ENCODE data around the gene LCLAT1. TPM values are rescaled to one million over a fixed set of nuclear protein-coding genes. Genes with fewer than 3 reads are reported as not detected.

LCLAT1 gene
- total RNA-seq, 4 donors from 2014 or later = 10.3 to 20.6 (median 17.7) TPM

- TF ChIP-seq POLR2AphosphoS5 (IDR thresholded peaks at IDR 0.05) (no peak), EP300 (IDR thresholded peaks at IDR 0.05) (no peak), POLR2A (IDR thresholded peaks at IDR 0.05) (no peak)
- TF ChIP-seq, protein P1, sequence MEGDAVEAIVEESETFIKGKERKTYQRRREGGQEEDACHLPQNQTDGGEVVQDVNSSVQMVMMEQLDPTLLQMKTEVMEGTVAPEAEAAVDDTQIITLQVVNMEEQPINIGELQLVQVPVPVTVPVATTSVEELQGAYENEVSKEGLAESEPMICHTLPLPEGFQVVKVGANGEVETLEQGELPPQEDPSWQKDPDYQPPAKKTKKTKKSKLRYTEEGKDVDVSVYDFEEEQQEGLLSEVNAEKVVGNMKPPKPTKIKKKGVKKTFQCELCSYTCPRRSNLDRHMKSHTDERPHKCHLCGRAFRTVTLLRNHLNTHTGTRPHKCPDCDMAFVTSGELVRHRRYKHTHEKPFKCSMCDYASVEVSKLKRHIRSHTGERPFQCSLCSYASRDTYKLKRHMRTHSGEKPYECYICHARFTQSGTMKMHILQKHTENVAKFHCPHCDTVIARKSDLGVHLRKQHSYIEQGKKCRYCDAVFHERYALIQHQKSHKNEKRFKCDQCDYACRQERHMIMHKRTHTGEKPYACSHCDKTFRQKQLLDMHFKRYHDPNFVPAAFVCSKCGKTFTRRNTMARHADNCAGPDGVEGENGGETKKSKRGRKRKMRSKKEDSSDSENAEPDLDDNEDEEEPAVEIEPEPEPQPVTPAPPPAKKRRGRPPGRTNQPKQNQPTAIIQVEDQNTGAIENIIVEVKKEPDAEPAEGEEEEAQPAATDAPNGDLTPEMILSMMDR (IDR thresholded peaks at IDR 0.05) = no peak
- H3K9me3 ChIP-seq = no peaks in the 10 kb centered on the region
- no peaks in the 10 kb centered on the region for H3K27me3 ChIP-seq
- DNase-seq (ENCODE audit: low spot score in 2 of 2) = no peak
- WGBS = 79% methylated on average over 1 of the region's 1 CpG
- no peaks in the 10 kb centered on the region for H3K36me3 ChIP-seq
- no peak overlapping the region for H3K27ac ChIP-seq
- no peak overlapping the region for H3K4me3 ChIP-seq
- H3K4me1 ChIP-seq = no peaks in the 10 kb centered on the region
Measured at GRCh38 chr2:30470426-30470825, 23.4 kb downstream of the LCLAT1 start.

DNA sequence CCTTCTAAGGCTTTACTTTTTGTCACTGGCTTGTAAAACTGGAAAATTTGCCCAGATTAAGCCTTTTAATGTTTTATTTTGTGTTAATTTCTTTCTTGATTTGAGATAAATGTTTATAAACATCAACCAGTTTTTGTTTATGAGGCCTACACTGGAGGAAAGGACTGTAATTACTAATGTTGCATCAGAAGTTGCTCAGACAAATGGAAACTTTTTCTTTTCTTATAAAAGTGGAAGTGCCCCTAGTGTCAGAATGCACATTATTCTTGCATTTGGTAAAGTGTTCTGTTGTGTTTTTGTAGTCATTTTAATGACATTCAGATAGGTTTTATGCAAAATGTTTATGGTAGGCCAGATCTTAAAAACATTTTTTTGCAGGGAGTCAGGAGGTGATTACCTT lies 25.3 kb downstream of the LCLAT1 start:
- Histone ChIP-seq H3K9me3 (no peaks in the 10 kb centered on the region), H3K4me3 (no peak overlapping the region), H3K27me3 (no peaks in the 10 kb centered on the region), H3K27ac (no peak overlapping the region), H3K36me3 (no peaks in the 10 kb centered on the region), H3K4me1 (no peaks in the 10 kb centered on the region)
- no peak for DNase-seq (ENCODE audit: low spot score in 2 of 2)
- TF ChIP-seq, protein P1 (IDR thresholded peaks at IDR 0.05) = no peak
- TF ChIP-seq POLR2AphosphoS5 (IDR thresholded peaks at IDR 0.05) (no peak), POLR2A (IDR thresholded peaks at IDR 0.05) (no peak), EP300 (IDR thresholded peaks at IDR 0.05) (no peak)

- no peaks in the 10 kb centered on the region for H3K9me3 ChIP-seq
- H3K27ac ChIP-seq = no peak overlapping the region
- H3K27me3 ChIP-seq = no peaks in the 10 kb centered on the region
- no peak for DNase-seq (ENCODE audit: low spot score in 2 of 2)
- H3K36me3 ChIP-seq = no peaks in the 10 kb centered on the region
- no peaks in the 10 kb centered on the region for H3K4me1 ChIP-seq
- no peak for TF ChIP-seq EP300 (IDR thresholded peaks at IDR 0.05)
- TF ChIP-seq, protein P1 (IDR thresholded peaks at IDR 0.05) = no peak
- TF ChIP-seq POLR2AphosphoS5 (IDR thresholded peaks at IDR 0.05) = no peak
- TF ChIP-seq POLR2A (IDR thresholded peaks at IDR 0.05) = no peak
- H3K4me3 ChIP-seq = no peak overlapping the region
Measured at GRCh38 chr2:30475542-30475941, 28.5 kb downstream of the LCLAT1 start.

- Histone ChIP-seq H3K4me3 (no peak overlapping the region), H3K27me3 (no peaks in the 10 kb centered on the region), H3K4me1 (peaks cover 5% of the 10 kb centered on the region), H3K27ac (no peak overlapping the region), H3K9me3 (no peaks in the 10 kb centered on the region), H3K36me3 (no peaks in the 10 kb centered on the region)
- TF ChIP-seq POLR2AphosphoS5 (IDR thresholded peaks at IDR 0.05) (no peak), EP300 (IDR thresholded peaks at IDR 0.05) (no peak), POLR2A (IDR thresholded peaks at IDR 0.05) (no peak)
- TF ChIP-seq, protein P1 (IDR thresholded peaks at IDR 0.05) = no peak
- DNase-seq (ENCODE audit: low spot score in 2 of 2) = no peak
- 93% methylated on average over 2 of the region's 2 CpGs for WGBS
Measured at GRCh38 chr2:30476636-30477035, 29.6 kb downstream of the LCLAT1 start.

DNA sequence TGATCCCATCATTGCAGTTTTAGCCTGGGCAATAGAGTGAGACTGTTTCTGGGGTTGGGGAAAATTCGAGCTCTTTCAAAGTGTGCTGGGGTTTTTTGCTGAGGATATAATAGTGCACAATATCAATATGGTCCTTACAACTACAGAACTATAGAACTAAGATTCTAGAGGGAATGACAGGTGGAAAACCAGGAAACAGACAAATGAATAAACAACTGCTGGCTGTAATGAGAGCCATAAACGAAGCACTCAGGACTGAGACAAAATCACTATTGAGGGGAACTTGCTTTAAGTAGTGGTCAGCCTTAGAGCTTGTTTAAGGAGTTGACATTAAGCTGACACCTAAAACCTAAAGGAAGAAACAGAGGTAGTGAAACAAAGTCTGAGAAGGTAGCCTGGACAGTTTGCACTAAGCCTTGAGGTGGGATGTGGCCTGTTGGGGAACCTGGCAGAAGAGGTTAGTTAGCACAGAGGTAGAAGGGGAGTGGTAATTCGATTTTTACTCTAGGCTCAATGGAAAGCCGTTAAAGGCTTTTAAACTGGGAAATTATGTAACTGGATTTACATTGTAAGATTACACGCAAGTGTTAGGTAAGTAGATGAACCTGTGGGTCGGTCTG lies 33.8 kb downstream of the LCLAT1 start:
- Histone ChIP-seq H3K27ac (no peak overlapping the region), H3K4me1 (peaks cover 5% of the 10 kb centered on the region), H3K4me3 (no peak overlapping the region), H3K27me3 (no peaks in the 10 kb centered on the region), H3K9me3 (no peaks in the 10 kb centered on the region), H3K36me3 (no peaks in the 10 kb centered on the region)
- no peak for DNase-seq (ENCODE audit: low spot score in 2 of 2)
- WGBS = 82% methylated on average over 6 of the region's 6 CpGs
- TF ChIP-seq, protein P1 (IDR thresholded peaks at IDR 0.05) = no peak

All from suprapubic skin (tissue), 4 donors.